Activated T-helper 17 cell treated with anti-CD3 and anti-CD28 coated beads, Interleukin-2, amount 50 U/mL, for 72 hours (primary cell): Measurements from ENCODE around the gene B4GALT4. TPM values are rescaled to one million over a fixed set of nuclear protein-coding genes. Genes with fewer than 3 reads are reported as not detected.
"Not testable (repeated sequence)": the region's sequence is repeated elsewhere in the genome, so short reads cannot be mapped to it uniquely, and the experiment has no call there.

Experiments used
- ATAC-seq: fragments of 150-1000 bp; cut with Tn5 transposase; replicated peaks from 2 replicates; pipeline ENCODE4 v1.10.0; 2021; ENCODE audit warnings: mild to moderate bottlenecking, moderate library complexity
- H3K27ac Mint-ChIP-seq: one replicate; pipeline ENCODE4 v1.8.0; 2022; ENCODE audit warnings: mixed read lengths
- H3K27me3 Mint-ChIP-seq: one replicate; pipeline ENCODE4 v1.8.0; 2022; ENCODE audit warnings: mixed read lengths
- H3K36me3 Mint-ChIP-seq: one replicate; pipeline ENCODE4 v1.8.0; 2022; ENCODE audit warnings: low read depth, mild to moderate bottlenecking, mixed read lengths
- H3K4me1 Mint-ChIP-seq: one replicate; pipeline ENCODE4 v1.8.0; 2022; ENCODE audit warnings: mixed read lengths
- H3K4me3 Mint-ChIP-seq: one replicate; pipeline ENCODE4 v1.8.0; 2022; ENCODE audit warnings: mild to moderate bottlenecking, mixed read lengths
- H3K9me3 Mint-ChIP-seq: one replicate; pipeline ENCODE4 v1.8.0; 2022; ENCODE audit warnings: mixed read lengths
- total RNA-seq, 2 donors: library from RNA; stranded (reverse); gene quantifications; one replicate each; pipeline ENCODE4 v1.2.3, GENCODE V29; 2022

B4GALT4 gene
- total RNA-seq, 2 donors from 2014 or later = 18.5 to 28.1 TPM

- no peak overlapping the region for H3K27ac Mint-ChIP-seq
- no peaks in the 10 kb centered on the region for H3K27me3 Mint-ChIP-seq
- no peak overlapping the region for H3K4me3 Mint-ChIP-seq
- ATAC-seq = no peak
- no peaks in the 10 kb centered on the region for H3K36me3 Mint-ChIP-seq
- H3K9me3 Mint-ChIP-seq = peaks cover 2% of the 10 kb centered on the region
- peaks cover 14% of the 10 kb centered on the region for H3K4me1 Mint-ChIP-seq
These were observed 3.0 kb upstream of the B4GALT4 start for GRCh38 chr3:119243712-119244111.

GRCh38 chr3:119243058-119243529, 2.4 kb upstream of the B4GALT4 start:
- ATAC-seq, H3K36me3 Mint-ChIP-seq, H3K27me3 Mint-ChIP-seq, H3K4me3 Mint-ChIP-seq, H3K9me3 Mint-ChIP-seq, H3K27ac Mint-ChIP-seq: not testable (repeated sequence)
- peaks cover 14% of the 10 kb centered on the region for H3K4me1 Mint-ChIP-seq

GRCh38 chr3:119242387-119243057, 1.8 kb upstream of the B4GALT4 start:
- H3K36me3 Mint-ChIP-seq, H3K4me3 Mint-ChIP-seq, H3K9me3 Mint-ChIP-seq, H3K27ac Mint-ChIP-seq, ATAC-seq, H3K27me3 Mint-ChIP-seq: not testable (repeated sequence)
- peaks cover 14% of the 10 kb centered on the region for H3K4me1 Mint-ChIP-seq

DNA sequence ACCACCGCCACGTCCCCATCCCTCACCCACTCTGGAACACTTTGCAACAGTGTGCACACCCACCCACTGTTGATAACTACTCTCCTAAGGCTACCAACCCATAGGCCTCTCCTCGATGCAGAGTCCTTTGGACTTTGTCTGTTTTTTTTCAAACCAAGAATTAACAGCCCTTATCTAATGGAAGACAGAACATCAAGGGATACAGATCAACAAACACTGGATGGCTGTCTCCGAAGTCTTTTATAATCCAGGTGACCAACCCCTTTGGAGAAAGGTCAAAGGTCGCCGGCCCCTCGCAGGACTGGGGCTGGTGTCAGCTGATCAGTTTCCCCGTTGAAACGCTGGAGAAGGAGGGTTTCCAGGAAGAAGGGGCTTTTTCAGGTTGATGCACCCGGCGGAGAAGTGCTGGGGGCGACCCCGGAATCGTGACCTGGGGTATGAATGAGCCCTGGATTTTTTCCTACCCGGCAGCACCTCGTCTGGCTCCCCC, 532 bp downstream of the B4GALT4 start:
- Mint-ChIP-seq H3K4me3 (peak overlapping the region; percentile 83), H3K9me3 (no peaks in the 10 kb centered on the region), H3K36me3 (peaks cover 20% of the 10 kb centered on the region), H3K27ac (peak overlapping the region; percentile 82), H3K27me3 (no peaks in the 10 kb centered on the region), H3K4me1 (peaks cover 25% of the 10 kb centered on the region)
- ATAC-seq = peak; percentile 4

DNA sequence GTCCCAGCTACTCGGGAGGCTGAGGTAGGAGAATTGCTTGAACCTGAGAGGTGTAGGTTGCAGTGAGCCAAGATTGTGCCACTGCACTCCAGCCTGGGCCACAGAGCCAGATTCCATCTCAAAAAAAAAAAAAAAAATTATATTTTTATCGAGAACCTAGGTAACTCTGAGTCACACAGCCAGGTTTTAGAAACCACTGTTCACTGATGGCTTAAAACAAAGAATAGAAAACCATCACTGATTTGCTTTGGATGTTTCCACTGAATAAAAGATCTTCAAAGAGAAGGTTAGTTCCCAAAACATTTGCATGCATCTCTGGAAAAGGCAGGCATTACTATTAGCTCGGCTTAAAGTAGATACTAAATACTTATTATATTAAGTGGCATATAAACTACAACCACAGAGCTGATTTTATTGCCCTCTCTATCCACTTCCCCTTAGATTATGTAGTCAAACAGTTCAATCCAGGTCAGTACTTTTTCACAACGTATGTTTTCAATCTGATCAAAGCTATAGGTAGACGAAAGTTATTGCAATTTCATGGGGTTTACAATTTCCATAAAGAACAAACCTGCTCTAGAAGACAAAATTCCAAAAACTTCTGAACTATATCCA, 1.4 kb downstream of the B4GALT4 start:
- Mint-ChIP-seq H3K9me3 (no peaks in the 10 kb centered on the region), H3K27ac (peak overlapping the region; percentile 82), H3K27me3 (no peaks in the 10 kb centered on the region), H3K4me1 (peaks cover 32% of the 10 kb centered on the region), H3K4me3 (peak overlapping the region; percentile 83), H3K36me3 (peaks cover 28% of the 10 kb centered on the region)
- peak; percentile 18 for ATAC-seq

DNA sequence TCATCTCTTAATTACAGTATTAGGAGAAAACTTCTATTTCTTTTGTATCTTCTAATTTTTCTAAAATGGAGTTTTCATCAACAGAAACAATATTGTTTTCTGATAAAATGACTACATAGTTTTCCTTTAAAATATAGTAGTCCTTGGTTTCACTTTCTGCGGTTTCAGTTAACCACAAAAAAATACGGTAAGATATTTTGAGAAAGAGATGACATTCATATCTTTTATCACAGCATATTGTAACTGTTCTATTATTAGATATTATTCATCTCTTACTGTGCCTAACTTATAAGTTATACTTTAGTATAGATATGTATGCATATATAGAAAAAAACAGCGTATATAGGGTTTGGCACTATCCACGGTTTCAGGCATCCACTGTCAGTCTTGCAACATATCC, 2.3 kb downstream of the B4GALT4 start:
- no peak for ATAC-seq
- peaks cover 32% of the 10 kb centered on the region for H3K4me1 Mint-ChIP-seq
- peak overlapping the region; percentile 82 for H3K27ac Mint-ChIP-seq
- no peaks in the 10 kb centered on the region for H3K27me3 Mint-ChIP-seq
- peak overlapping the region; percentile 83 for H3K4me3 Mint-ChIP-seq
- H3K9me3 Mint-ChIP-seq = no peaks in the 10 kb centered on the region
- H3K36me3 Mint-ChIP-seq = peaks cover 38% of the 10 kb centered on the region

DNA sequence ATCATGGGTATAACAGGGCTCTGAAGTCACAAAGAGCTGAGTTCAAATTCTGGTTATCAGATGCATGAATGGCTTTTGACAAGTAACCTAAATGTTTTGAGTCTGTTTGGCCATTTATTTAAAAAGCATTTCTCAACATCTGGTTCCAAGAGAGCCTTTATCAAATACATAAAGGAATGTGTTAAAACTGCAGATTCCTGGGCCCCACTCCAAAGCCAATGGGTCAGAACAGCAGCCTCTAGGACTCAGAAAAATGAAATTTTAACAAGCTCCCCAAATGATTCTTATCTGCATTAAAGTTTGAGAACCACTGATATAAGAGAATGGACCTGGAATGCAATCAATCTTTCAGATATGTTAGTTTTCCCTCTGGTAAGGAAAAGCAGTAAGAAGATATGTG, 3.4 kb downstream of the B4GALT4 start:
- Mint-ChIP-seq H3K27me3 (no peaks in the 10 kb centered on the region), H3K27ac (peak overlapping the region; percentile 54), H3K9me3 (no peaks in the 10 kb centered on the region), H3K36me3 (peaks cover 46% of the 10 kb centered on the region), H3K4me3 (peak overlapping the region; percentile 69), H3K4me1 (peaks cover 34% of the 10 kb centered on the region)
- no peak for ATAC-seq

DNA sequence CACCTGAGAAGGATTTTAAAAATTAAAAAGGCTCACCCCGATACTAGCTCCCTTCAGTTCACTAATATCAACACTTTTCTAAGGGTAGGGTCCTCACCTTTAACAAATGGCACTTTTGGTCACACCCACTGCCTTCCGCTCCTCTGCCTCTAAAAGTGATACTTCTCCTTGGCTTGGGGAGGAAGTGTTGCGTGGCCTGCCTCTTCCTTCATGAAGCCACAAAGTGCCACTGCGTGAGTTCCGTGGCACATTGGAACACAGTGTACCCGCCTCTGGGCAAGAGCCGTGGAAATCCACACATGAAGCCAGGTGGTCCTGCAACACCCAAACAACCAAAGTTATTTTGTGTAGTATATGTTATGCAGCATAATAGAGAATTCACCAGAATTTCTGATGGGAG, 3.9 kb downstream of the B4GALT4 start:
- no peak for ATAC-seq
- Mint-ChIP-seq H3K27me3 (no peaks in the 10 kb centered on the region), H3K4me1 (peaks cover 36% of the 10 kb centered on the region), H3K4me3 (peak overlapping the region; percentile 69), H3K9me3 (no peaks in the 10 kb centered on the region), H3K27ac (peak overlapping the region; percentile 54), H3K36me3 (peaks cover 51% of the 10 kb centered on the region)

- H3K27me3 Mint-ChIP-seq = no peaks in the 10 kb centered on the region
- peak overlapping the region; percentile 69 for H3K4me3 Mint-ChIP-seq
- H3K36me3 Mint-ChIP-seq = peaks cover 65% of the 10 kb centered on the region
- H3K9me3 Mint-ChIP-seq = no peaks in the 10 kb centered on the region
- H3K27ac Mint-ChIP-seq = peak overlapping the region; percentile 82
- ATAC-seq = peak; percentile 33
- H3K4me1 Mint-ChIP-seq = peaks cover 30% of the 10 kb centered on the region
These were observed 5.5 kb downstream of the B4GALT4 start for GRCh38 chr3:119235151-119235550.

DNA sequence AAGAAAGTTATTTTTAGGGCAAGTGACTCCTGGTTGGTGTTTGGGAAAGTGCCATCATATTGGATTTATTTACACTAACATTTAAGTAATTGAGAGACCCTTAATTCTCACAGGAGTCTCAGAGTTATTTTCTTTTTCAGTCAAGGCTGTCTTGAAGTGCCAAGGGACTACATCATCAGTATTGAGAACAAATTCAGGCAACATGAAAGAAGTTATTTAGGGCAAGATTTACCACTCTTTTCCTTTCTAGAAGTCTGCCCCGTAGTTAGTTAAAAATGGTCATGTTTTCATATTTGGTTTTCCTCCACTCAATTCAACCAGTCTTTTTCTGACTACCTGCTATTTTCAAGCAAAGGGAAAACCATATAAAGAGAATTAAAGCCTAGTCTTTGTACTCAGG, 6.1 kb downstream of the B4GALT4 start:
- Mint-ChIP-seq H3K36me3 (peaks cover 71% of the 10 kb centered on the region), H3K4me1 (peaks cover 25% of the 10 kb centered on the region), H3K27ac (peak overlapping the region; percentile 82), H3K9me3 (no peaks in the 10 kb centered on the region), H3K4me3 (peak overlapping the region; percentile 69), H3K27me3 (no peaks in the 10 kb centered on the region)
- ATAC-seq = peak; percentile 49

DNA sequence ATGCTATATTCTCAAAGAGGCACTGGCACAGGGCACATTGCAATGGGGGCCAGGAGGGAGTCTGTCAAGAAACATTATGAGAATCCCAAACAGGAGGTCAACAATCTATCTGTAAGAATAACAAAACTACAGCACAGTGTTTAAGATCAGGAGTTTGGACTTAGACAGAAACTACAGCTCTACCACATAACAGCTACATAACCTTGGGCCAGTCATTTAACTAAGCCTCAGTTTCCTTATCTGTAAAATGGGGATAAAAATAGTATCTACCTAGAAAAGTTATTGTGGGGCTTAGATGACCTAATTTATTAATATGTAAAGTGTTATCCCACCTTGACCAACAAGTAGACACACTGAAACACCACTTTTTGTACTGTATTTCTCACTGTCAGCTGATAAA, 9.9 kb downstream of the B4GALT4 start:
- Mint-ChIP-seq H3K27ac (no peak overlapping the region), H3K27me3 (no peaks in the 10 kb centered on the region), H3K9me3 (no peaks in the 10 kb centered on the region), H3K4me1 (peaks cover 26% of the 10 kb centered on the region), H3K4me3 (no peak overlapping the region), H3K36me3 (peaks cover 95% of the 10 kb centered on the region)
- ATAC-seq = peak; percentile 52

DNA sequence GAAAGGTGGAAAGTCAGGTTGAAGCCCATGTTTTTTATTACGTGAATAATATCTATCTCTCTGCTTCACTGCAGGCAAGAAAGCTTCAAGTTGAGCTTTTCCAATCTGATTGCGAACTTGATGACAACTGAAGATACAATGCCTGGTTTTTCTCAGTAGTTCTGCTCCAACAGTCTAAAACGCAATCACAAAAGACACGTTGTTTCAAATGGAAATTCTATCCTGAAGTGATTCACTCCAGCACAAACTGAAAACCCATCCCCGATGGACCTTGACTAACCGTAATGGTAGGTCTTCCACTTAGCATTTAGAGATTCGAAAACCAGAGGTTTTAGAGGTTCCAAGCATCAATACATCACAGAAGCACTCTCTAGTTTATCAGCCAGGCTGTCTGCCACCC, 10.6 kb downstream of the B4GALT4 start:
- no peaks in the 10 kb centered on the region for H3K9me3 Mint-ChIP-seq
- no peak for ATAC-seq
- H3K27me3 Mint-ChIP-seq = no peaks in the 10 kb centered on the region
- H3K36me3 Mint-ChIP-seq = peaks cover 88% of the 10 kb centered on the region
- no peak overlapping the region for H3K4me3 Mint-ChIP-seq
- H3K4me1 Mint-ChIP-seq = peaks cover 22% of the 10 kb centered on the region
- no peak overlapping the region for H3K27ac Mint-ChIP-seq

GRCh38 chr3:119229190-119229589, 11.5 kb downstream of the B4GALT4 start:
- Mint-ChIP-seq H3K36me3 (peaks cover 83% of the 10 kb centered on the region), H3K27ac (no peak overlapping the region), H3K27me3 (no peaks in the 10 kb centered on the region), H3K4me1 (peaks cover 16% of the 10 kb centered on the region), H3K9me3 (no peaks in the 10 kb centered on the region), H3K4me3 (no peak overlapping the region)
- no peak for ATAC-seq

DNA sequence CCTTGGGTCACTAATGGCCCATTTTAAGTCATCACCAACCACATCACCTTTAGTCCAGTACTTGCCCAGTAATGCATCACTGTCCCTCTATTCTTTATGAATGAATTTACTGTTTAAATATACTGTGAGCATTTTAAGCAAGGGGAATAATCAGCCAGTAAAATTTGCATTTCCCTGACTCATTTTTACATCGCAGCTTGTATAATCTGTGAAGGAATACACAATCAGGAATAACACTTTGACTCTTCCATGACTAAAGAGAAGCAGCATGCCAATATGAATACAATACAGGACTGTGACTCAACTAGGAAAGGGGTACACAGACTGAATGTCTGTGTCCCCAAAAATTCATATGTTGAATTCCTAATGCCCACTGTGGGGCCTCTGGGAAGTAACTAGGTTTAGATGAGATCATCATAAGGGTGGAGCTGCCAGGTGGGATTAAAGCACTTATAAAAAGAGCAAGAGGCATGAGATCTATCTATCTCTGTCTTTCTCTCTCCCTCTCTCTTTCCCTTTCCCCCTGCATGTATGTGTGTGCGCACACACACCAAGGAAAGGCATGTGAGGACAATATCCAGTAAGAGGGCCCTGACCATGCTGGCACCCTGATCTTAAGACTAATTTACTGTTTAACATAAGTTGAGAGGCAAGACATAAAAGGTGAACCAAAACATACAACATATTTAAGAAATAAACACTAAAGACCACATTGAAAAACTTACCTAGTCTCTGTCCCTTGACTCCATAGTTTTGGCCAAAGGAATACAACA, 12.1 kb downstream of the B4GALT4 start:
- Mint-ChIP-seq H3K36me3 (peaks cover 83% of the 10 kb centered on the region), H3K4me1 (peaks cover 16% of the 10 kb centered on the region), H3K4me3 (no peak overlapping the region), H3K27me3 (no peaks in the 10 kb centered on the region), H3K9me3 (no peaks in the 10 kb centered on the region), H3K27ac (no peak overlapping the region)
- peak; percentile 69 for ATAC-seq
